ENCODE results near the gene CDC42BPB.
"Not testable (repeated sequence)": the region's sequence is repeated elsewhere in the genome, so short reads cannot be mapped to it uniquely, and the experiment has no call there.

The CDC42BPB gene

DNA sequence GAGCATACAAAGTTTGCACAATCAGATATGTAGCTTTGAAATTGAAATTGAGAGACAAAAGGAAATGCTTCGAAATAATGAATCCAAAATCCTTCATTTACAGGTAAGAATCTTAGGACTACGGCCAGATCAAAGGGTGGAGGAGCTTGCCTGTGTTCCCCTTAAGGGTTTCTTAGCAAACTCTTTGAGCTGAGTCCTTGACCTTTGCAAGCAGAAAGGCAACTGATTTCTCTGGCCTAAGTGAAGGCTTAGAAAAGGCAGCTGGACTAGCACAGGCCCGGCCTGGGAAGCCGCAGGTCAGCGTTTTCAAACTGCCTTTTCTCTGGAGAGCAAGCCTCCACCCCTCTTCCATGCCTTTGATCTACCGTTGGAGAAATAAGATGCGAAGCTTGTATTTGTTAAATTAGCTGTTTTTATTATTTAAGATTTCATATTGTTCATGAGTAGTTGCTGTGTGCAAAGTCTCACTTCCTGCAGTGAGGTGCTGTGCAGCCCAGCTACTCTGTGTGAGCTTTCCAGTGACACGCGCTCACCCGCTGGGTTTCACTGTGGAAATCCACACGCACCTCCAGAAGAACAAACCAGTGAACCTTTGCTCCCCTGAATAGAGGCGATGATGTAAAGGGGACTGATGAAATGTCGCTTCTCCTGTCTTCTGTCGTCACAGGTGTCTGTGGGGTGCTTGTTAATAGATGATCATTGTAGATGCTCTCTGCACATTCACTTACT is 159.9 kb downstream of the CDC42BPB start:
- no peak overlapping the region for H3K4me2 ChIP-seq (ENCODE audit: low read length)
- H3K56ac ChIP-seq (ENCODE audit: low read length), result no peak overlapping the region
- no peak overlapping the region for H3K23ac ChIP-seq (ENCODE audit: low read length)
- H3K4me3 ChIP-seq (ENCODE audit: low read length), result no peak overlapping the region
- H3K27ac ChIP-seq (ENCODE audit: low read depth, low read length), result no peak overlapping the region
- no peaks in the 10 kb centered on the region for H3K36me3 ChIP-seq (ENCODE audit: control insufficient read depth, insufficient read depth, low read length)
- no peak overlapping the region for H2BK15ac ChIP-seq (replicated peaks; ENCODE audit: low read depth)
- H2AK5ac ChIP-seq (ENCODE audit: low read length), result no peak overlapping the region
- no peaks in the 10 kb centered on the region for H3K79me1 ChIP-seq (ENCODE audit: low read length)
- no peak overlapping the region for H3K18ac ChIP-seq (ENCODE audit: low read length)
- no peak overlapping the region for H2BK5ac ChIP-seq (ENCODE audit: low read length)
- no peak for DNase-seq
- H4K5ac ChIP-seq (ENCODE audit: low read length), result no peak overlapping the region
- no peak overlapping the region for H3K9ac ChIP-seq (ENCODE audit: low read length)
- no peak overlapping the region for H3K4ac ChIP-seq (ENCODE audit: low read depth, low read length)
- H4K8ac ChIP-seq (ENCODE audit: low read depth, low read length), result no peak overlapping the region
- H3K4me1 ChIP-seq (ENCODE audit: control insufficient read depth, low read depth, low read length), result no peaks in the 10 kb centered on the region
- no peaks in the 10 kb centered on the region for H3K79me2 ChIP-seq (ENCODE audit: control insufficient read depth, insufficient read depth, low read length)
- no CpG with 5 or more reads among the region's 14 CpGs for WGBS (ENCODE audit: extremely low coverage, insufficient coverage, low lambda C conversion rate)
- no peaks in the 10 kb centered on the region for H3K27me3 ChIP-seq (ENCODE audit: insufficient read depth, low read length, poor library complexity)
- no peak overlapping the region for H2BK120ac ChIP-seq (ENCODE audit: low read depth, low read length)

GRCh38 chr14:102896735-102897134 is 160.6 kb downstream of the CDC42BPB start:
- not testable (repeated sequence) for H2BK120ac ChIP-seq (ENCODE audit: low read depth, low read length); H3K9ac ChIP-seq (ENCODE audit: low read length); H2AK5ac ChIP-seq (ENCODE audit: low read length); H3K36me3 ChIP-seq (ENCODE audit: control insufficient read depth, insufficient read depth, low read length); H3K23ac ChIP-seq (ENCODE audit: low read length); H3K4ac ChIP-seq (ENCODE audit: low read depth, low read length); H4K8ac ChIP-seq (ENCODE audit: low read depth, low read length); H3K79me2 ChIP-seq (ENCODE audit: control insufficient read depth, insufficient read depth, low read length); H4K5ac ChIP-seq (ENCODE audit: low read length); H3K18ac ChIP-seq (ENCODE audit: low read length); H3K4me3 ChIP-seq (ENCODE audit: low read length); H3K4me1 ChIP-seq (ENCODE audit: control insufficient read depth, low read depth, low read length); H3K56ac ChIP-seq (ENCODE audit: low read length); DNase-seq; H3K4me2 ChIP-seq (ENCODE audit: low read length); H3K79me1 ChIP-seq (ENCODE audit: low read length); H2BK5ac ChIP-seq (ENCODE audit: low read length); H3K27ac ChIP-seq (ENCODE audit: low read depth, low read length); H3K27me3 ChIP-seq (ENCODE audit: insufficient read depth, low read length, poor library complexity); H2BK15ac ChIP-seq (replicated peaks; ENCODE audit: low read depth)

DNA sequence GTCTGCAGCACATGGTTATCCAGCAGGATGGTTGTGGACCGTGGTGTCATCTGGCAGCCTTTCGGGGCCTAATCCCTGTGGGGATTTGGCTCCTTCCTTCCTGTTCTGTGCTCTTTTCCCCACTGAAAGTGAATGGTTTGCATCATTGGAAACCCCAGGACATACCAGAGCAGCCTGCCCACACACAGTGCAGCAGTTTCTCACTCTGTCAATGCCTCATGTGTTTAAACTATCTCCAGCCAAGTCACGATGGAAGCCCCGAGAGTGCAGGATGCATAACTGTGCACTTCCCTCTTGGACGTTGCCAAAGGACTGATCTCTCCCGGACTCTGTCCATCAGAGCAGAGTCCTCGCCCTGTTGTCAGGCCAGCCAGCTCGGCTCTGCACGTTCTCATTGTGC is 163.9 kb downstream of the CDC42BPB start:
- no peaks in the 10 kb centered on the region for H3K27me3 ChIP-seq (ENCODE audit: insufficient read depth, low read length, poor library complexity)
- H3K4ac ChIP-seq (ENCODE audit: low read depth, low read length), result no peak overlapping the region
- H2BK120ac ChIP-seq (ENCODE audit: low read depth, low read length), result no peak overlapping the region
- no peaks in the 10 kb centered on the region for H3K36me3 ChIP-seq (ENCODE audit: control insufficient read depth, insufficient read depth, low read length)
- H2AK5ac ChIP-seq (ENCODE audit: low read length), result no peak overlapping the region
- no peak overlapping the region for H4K8ac ChIP-seq (ENCODE audit: low read depth, low read length)
- H3K4me3 ChIP-seq (ENCODE audit: low read length), result no peak overlapping the region
- no peaks in the 10 kb centered on the region for H3K4me1 ChIP-seq (ENCODE audit: control insufficient read depth, low read depth, low read length)
- H3K9ac ChIP-seq (ENCODE audit: low read length), result no peak overlapping the region
- WGBS (ENCODE audit: extremely low coverage, insufficient coverage, low lambda C conversion rate), result no CpG with 5 or more reads among the region's 9 CpGs
- H3K79me2 ChIP-seq (ENCODE audit: control insufficient read depth, insufficient read depth, low read length), result no peaks in the 10 kb centered on the region
- no peak overlapping the region for H3K4me2 ChIP-seq (ENCODE audit: low read length)
- no peak overlapping the region for H3K23ac ChIP-seq (ENCODE audit: low read length)
- no peak for DNase-seq
- no peaks in the 10 kb centered on the region for H3K79me1 ChIP-seq (ENCODE audit: low read length)
- no peak overlapping the region for H2BK15ac ChIP-seq (replicated peaks; ENCODE audit: low read depth)
- no peak overlapping the region for H3K18ac ChIP-seq (ENCODE audit: low read length)
- H4K5ac ChIP-seq (ENCODE audit: low read length), result no peak overlapping the region
- H3K56ac ChIP-seq (ENCODE audit: low read length), result no peak overlapping the region
- no peak overlapping the region for H3K27ac ChIP-seq (ENCODE audit: low read depth, low read length)
- no peak overlapping the region for H2BK5ac ChIP-seq (ENCODE audit: low read length)

DNA sequence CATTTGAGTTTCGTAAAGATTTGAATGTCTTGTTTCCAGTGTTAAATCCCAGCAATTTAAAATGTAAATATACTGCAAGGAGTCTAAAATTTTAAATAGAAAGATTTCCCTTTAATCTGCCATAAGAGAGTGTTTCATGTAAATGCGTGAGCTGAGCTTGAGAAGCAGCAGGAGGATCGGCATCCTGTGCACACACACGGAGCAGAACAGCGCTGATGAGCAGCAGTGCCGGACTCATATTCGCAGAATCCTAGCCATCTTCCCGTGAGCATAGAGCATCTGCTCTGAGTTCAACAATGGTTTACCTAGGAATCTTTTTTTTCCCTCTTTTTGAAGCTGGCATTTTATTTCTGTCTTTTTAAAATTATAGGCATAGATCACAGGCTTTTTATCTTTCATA is 164.7 kb downstream of the CDC42BPB start:
- Histone ChIP-seq H3K27ac (ENCODE audit: low read depth, low read length) (no peak overlapping the region), H2AK5ac (ENCODE audit: low read length) (no peak overlapping the region), H3K9ac (ENCODE audit: low read length) (no peak overlapping the region), H2BK15ac (replicated peaks; ENCODE audit: low read depth) (no peak overlapping the region), H3K79me1 (ENCODE audit: low read length) (no peaks in the 10 kb centered on the region), H2BK5ac (ENCODE audit: low read length) (no peak overlapping the region), H3K23ac (ENCODE audit: low read length) (no peak overlapping the region), H3K4me2 (ENCODE audit: low read length) (no peak overlapping the region), H3K36me3 (ENCODE audit: control insufficient read depth, insufficient read depth, low read length) (no peaks in the 10 kb centered on the region), H3K79me2 (ENCODE audit: control insufficient read depth, insufficient read depth, low read length) (no peaks in the 10 kb centered on the region), H3K27me3 (ENCODE audit: insufficient read depth, low read length, poor library complexity) (no peaks in the 10 kb centered on the region), H4K8ac (ENCODE audit: low read depth, low read length) (no peak overlapping the region), H3K56ac (ENCODE audit: low read length) (no peak overlapping the region), H3K18ac (ENCODE audit: low read length) (no peak overlapping the region), H3K4me3 (ENCODE audit: low read length) (no peak overlapping the region), H3K4ac (ENCODE audit: low read depth, low read length) (no peak overlapping the region), H3K4me1 (ENCODE audit: control insufficient read depth, low read depth, low read length) (no peaks in the 10 kb centered on the region), H4K5ac (ENCODE audit: low read length) (no peak overlapping the region), H2BK120ac (ENCODE audit: low read depth, low read length) (no peak overlapping the region)
- DNase-seq, result no peak
- WGBS (ENCODE audit: extremely low coverage, insufficient coverage, low lambda C conversion rate), result no CpG with 5 or more reads among the region's 8 CpGs

GRCh38 chr14:102891556-102891955 is 165.8 kb downstream of the CDC42BPB start:
- Histone ChIP-seq H3K79me2 (ENCODE audit: control insufficient read depth, insufficient read depth, low read length) (no peaks in the 10 kb centered on the region), H3K27me3 (ENCODE audit: insufficient read depth, low read length, poor library complexity) (no peaks in the 10 kb centered on the region), H2BK120ac (ENCODE audit: low read depth, low read length) (no peak overlapping the region), H4K8ac (ENCODE audit: low read depth, low read length) (no peak overlapping the region), H3K4me2 (ENCODE audit: low read length) (no peak overlapping the region), H3K9ac (ENCODE audit: low read length) (no peak overlapping the region), H3K4me1 (ENCODE audit: control insufficient read depth, low read depth, low read length) (no peaks in the 10 kb centered on the region), H3K79me1 (ENCODE audit: low read length) (no peaks in the 10 kb centered on the region), H3K27ac (ENCODE audit: low read depth, low read length) (no peak overlapping the region), H3K23ac (ENCODE audit: low read length) (no peak overlapping the region), H3K18ac (ENCODE audit: low read length) (no peak overlapping the region), H2AK5ac (ENCODE audit: low read length) (no peak overlapping the region), H3K36me3 (ENCODE audit: control insufficient read depth, insufficient read depth, low read length) (no peaks in the 10 kb centered on the region), H2BK15ac (replicated peaks; ENCODE audit: low read depth) (no peak overlapping the region), H3K56ac (ENCODE audit: low read length) (no peak overlapping the region), H3K4me3 (ENCODE audit: low read length) (no peak overlapping the region), H4K5ac (ENCODE audit: low read length) (no peak overlapping the region), H3K4ac (ENCODE audit: low read depth, low read length) (no peak overlapping the region), H2BK5ac (ENCODE audit: low read length) (no peak overlapping the region)
- DNase-seq, result no peak
- no CpG with 5 or more reads among the region's 4 CpGs for WGBS (ENCODE audit: extremely low coverage, insufficient coverage, low lambda C conversion rate)

DNA sequence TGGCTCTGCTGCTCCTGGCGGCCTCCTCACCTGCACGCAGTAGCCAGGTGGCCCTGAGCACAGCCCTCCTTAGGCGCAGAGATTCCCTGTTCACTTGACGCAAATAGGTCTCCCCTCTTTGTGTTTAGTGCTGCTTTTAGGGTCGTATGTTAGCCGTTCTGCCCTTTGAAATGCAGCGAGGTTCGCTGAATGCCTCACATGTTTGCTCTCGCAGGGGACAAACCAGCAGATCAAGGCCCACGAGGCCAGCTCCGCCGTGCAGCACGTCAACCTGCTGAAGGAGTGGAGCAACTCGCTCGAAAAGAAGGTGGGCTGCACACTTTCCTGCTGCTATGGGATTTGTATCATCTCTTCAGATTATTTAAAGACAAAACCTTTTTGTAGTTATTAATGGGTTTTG is 166.2 kb downstream of the CDC42BPB start:
- Histone ChIP-seq H3K4me2 (ENCODE audit: low read length) (no peak overlapping the region), H3K23ac (ENCODE audit: low read length) (no peak overlapping the region), H4K8ac (ENCODE audit: low read depth, low read length) (no peak overlapping the region), H3K4me3 (ENCODE audit: low read length) (no peak overlapping the region), H3K9ac (ENCODE audit: low read length) (no peak overlapping the region), H2BK5ac (ENCODE audit: low read length) (no peak overlapping the region), H3K56ac (ENCODE audit: low read length) (no peak overlapping the region), H4K5ac (ENCODE audit: low read length) (no peak overlapping the region), H2BK120ac (ENCODE audit: low read depth, low read length) (no peak overlapping the region), H3K27me3 (ENCODE audit: insufficient read depth, low read length, poor library complexity) (no peaks in the 10 kb centered on the region), H3K36me3 (ENCODE audit: control insufficient read depth, insufficient read depth, low read length) (no peaks in the 10 kb centered on the region), H2AK5ac (ENCODE audit: low read length) (no peak overlapping the region), H3K79me1 (ENCODE audit: low read length) (no peaks in the 10 kb centered on the region), H3K27ac (ENCODE audit: low read depth, low read length) (no peak overlapping the region), H3K4ac (ENCODE audit: low read depth, low read length) (no peak overlapping the region), H2BK15ac (replicated peaks; ENCODE audit: low read depth) (no peak overlapping the region), H3K79me2 (ENCODE audit: control insufficient read depth, insufficient read depth, low read length) (no peaks in the 10 kb centered on the region), H3K18ac (ENCODE audit: low read length) (no peak overlapping the region), H3K4me1 (ENCODE audit: control insufficient read depth, low read depth, low read length) (no peaks in the 10 kb centered on the region)
- no CpG with 5 or more reads among the region's 15 CpGs for WGBS (ENCODE audit: extremely low coverage, insufficient coverage, low lambda C conversion rate)
- DNase-seq, result no peak

All from mesendoderm (in vitro differentiated cells).